GM18873 (cell line): ENCODE data around the gene C1QTNF8.

Experiments used
- ATAC-seq: cut with Tn5 transposase; IDR thresholded peaks from one replicate; pipeline ENCODE4 v1.9.1; 2021; ENCODE audit warnings: mild to moderate bottlenecking, moderate library complexity, moderate number of reproducible peaks; ENCODE audit not compliant: unreplicated experiment, low FRiP score

The C1QTNF8 gene

GRCh38 chr16:1096169-1097082, at the start of gene C1QTNF8:
Gene C1QTNF8 (minus strand): TSS chr16:1096244. CDS start chr16:1094922, 1,322 bp downstream.
- ATAC-seq, result no peak

GRCh38 chr16:1145383-1146100, 49.5 kb upstream of the C1QTNF8 start:
- no peak for ATAC-seq

- ATAC-seq, result no peak
Measured at GRCh38 chr16:1144476-1145382, 48.7 kb upstream of the C1QTNF8 start.

GRCh38 chr16:1143761-1144450, 47.9 kb upstream of the C1QTNF8 start:
- no peak for ATAC-seq

- no peak for ATAC-seq
Measured at GRCh38 chr16:1142911-1143310, 46.9 kb upstream of the C1QTNF8 start.

- no peak for ATAC-seq
Measured at GRCh38 chr16:1141716-1142115, 45.7 kb upstream of the C1QTNF8 start.

- ATAC-seq, result no peak
Measured at GRCh38 chr16:1141191-1141590, 45.1 kb upstream of the C1QTNF8 start.

- ATAC-seq, result no peak
Measured at GRCh38 chr16:1140582-1141162, 44.6 kb upstream of the C1QTNF8 start.

GRCh38 chr16:1137604-1138003, 41.6 kb upstream of the C1QTNF8 start:
- ATAC-seq, result no peak

GRCh38 chr16:1135459-1135825, 39.4 kb upstream of the C1QTNF8 start:
- no peak for ATAC-seq

- ATAC-seq, result no peak
Measured at GRCh38 chr16:1134776-1135458, 38.9 kb upstream of the C1QTNF8 start.

- ATAC-seq, result no peak
Measured at GRCh38 chr16:1133810-1134520, 37.9 kb upstream of the C1QTNF8 start.

GRCh38 chr16:1133271-1133670, 37.2 kb upstream of the C1QTNF8 start:
- no peak for ATAC-seq

GRCh38 chr16:1132431-1132830, 36.4 kb upstream of the C1QTNF8 start:
- no peak for ATAC-seq

GRCh38 chr16:1131378-1131994, 35.4 kb upstream of the C1QTNF8 start:
- ATAC-seq, result no peak

GRCh38 chr16:1130382-1130781, 34.3 kb upstream of the C1QTNF8 start:
- no peak for ATAC-seq

- no peak for ATAC-seq
Measured at GRCh38 chr16:1129106-1129960, 33.3 kb upstream of the C1QTNF8 start.
